ENCODE data around the gene CERS1. TPM values are rescaled to one million over a fixed set of nuclear protein-coding genes. Genes with fewer than 3 reads are reported as not detected.
A peak's percentile ranks its signal among the peaks of the same experiment; 100 is the strongest.
"Not testable (repeated sequence)": the region's sequence is repeated elsewhere in the genome, so short reads cannot be mapped to it uniquely, and the experiment has no call there.

The CERS1 gene
- total RNA-seq, 1 donor from 2014 or later, result 0.18 TPM

DNA sequence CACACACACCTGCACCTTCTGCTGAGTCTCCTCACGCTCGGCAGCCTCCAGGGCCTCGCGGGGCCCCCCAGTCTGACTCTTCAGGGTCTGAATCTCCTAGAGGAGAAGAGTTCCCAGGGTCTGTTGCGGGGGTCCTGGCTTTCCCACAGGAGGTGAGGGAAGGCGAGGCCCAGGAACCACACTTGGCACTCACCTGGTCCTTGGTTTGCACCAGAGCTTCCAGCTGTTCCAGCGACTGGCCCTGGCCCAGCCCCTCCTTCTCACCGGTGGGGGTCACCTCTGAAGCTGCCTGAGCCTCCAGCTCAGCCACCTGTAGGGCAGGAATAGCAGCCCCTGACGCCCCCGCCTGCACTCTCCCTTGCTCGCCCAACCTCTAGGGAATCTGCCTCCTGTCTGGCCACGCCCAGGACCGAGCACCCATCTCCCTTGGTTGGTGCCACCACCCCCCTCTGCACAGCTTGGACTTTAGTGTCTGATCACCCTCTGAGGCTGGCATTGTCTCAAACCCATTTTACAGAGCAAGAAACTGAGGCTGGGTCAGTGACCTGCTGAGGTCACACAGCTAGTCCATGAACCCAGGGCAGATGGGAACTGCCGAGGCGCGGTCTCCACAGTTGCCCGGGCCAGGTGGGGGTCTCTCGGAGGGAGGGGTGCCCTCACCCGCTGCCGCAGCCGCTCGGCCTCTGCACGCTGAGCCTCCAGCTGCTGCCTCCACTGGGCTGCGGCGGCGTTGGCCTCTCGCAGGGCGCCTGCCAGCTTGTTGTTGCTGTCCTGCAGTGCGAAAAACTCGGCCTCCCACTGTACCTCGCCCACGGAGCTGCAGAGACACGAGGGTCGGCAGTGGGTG, 35.6 kb upstream of the CERS1 start:
- Mint-ChIP-seq H3K4me3 (ENCODE audit: low read depth) (no peak overlapping the region), H3K9me3 (no peaks in the 10 kb centered on the region), H3K36me3 (ENCODE audit: low read depth) (peaks cover 9% of the 10 kb centered on the region), H3K4me1 (ENCODE audit: low read depth) (peaks cover 4% of the 10 kb centered on the region), H3K27ac (no peak overlapping the region), H3K27me3 (ENCODE audit: low read depth) (peaks cover 12% of the 10 kb centered on the region)
- no peak for DNase-seq (ENCODE audit: low spot score)
- intact Hi-C loops (cut with micrococcal nuclease), result loop anchor here (1.0 kb wide), 2 partner anchors 12 to 295 kb away; partner anchors contain the start of genes COPE and DDX49

DNA sequence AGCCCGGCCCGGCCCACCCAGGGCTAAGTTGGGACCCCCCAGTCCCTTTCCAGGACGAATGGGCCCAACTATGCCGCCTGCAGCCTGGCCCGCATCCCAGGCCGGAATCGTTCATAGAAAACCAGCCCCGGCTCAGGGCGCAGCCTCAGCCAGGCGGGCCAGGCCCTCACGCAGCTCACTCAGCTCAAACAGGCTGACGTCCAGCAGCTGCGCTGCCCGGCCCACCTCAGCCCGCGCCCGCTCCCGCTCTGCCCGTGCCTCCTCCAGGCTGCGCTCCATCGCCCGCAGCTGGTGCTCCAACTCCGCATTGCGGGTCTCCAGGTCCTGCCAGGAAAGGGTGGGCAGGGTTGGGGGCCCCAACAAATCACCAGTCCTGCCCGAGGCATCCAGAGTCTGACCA, 33.4 kb upstream of the CERS1 start:
- peaks cover 4% of the 10 kb centered on the region for H3K4me1 Mint-ChIP-seq (ENCODE audit: low read depth)
- peaks cover 8% of the 10 kb centered on the region for H3K27me3 Mint-ChIP-seq (ENCODE audit: low read depth)
- no peaks in the 10 kb centered on the region for H3K9me3 Mint-ChIP-seq
- H3K27ac Mint-ChIP-seq, result no peak overlapping the region
- DNase-seq (ENCODE audit: low spot score), result no peak
- H3K4me3 Mint-ChIP-seq (ENCODE audit: low read depth), result no peak overlapping the region
- intact Hi-C loops (cut with micrococcal nuclease), result no loop called here
- peaks cover 24% of the 10 kb centered on the region for H3K36me3 Mint-ChIP-seq (ENCODE audit: low read depth)

DNA sequence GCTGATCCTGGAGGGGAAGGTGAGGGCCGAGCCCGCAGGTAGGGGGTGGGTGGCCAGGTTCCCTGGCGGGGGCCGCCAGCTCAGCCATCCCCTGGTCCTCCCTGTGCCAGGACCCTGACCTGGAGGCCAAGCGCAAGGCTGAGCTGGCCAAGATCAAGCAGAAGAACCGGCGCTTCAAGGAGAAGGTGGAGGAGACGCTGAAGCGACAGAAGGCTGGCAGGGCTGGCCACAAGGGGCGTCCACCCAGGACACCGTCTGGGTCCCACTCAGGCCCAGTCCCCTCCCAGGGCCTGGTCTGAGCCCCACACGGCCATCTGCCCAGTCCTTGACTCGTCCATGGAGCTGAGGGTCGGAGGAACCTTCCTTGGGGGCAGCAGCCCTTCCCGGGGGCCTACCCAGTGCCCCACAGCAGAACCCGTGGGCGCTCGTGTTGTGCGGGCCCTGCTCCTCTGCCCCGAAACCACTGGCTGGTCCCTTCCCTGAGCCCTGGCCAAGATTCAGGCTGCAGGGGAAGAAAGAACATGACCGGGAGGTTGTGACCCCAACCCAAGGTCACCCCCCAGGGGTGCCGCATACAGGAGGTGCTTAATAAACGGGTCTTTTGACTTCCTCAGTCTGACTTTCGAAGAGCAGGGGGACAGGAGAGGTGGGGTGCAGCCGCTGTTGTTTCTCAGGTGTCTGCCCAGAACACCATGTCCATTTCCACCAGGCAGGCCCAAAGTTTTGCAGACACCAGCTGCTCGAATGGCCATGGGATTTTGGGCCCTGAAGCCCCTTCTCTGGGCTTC, 32.3 kb upstream of the CERS1 start:
- peaks cover 4% of the 10 kb centered on the region for H3K4me1 Mint-ChIP-seq (ENCODE audit: low read depth)
- DNase-seq (ENCODE audit: low spot score), result no peak
- no peak overlapping the region for H3K4me3 Mint-ChIP-seq (ENCODE audit: low read depth)
- no peaks in the 10 kb centered on the region for H3K9me3 Mint-ChIP-seq
- H3K27me3 Mint-ChIP-seq (ENCODE audit: low read depth), result peaks cover 3% of the 10 kb centered on the region
- intact Hi-C loops (cut with micrococcal nuclease), result no loop called here
- peaks cover 29% of the 10 kb centered on the region for H3K36me3 Mint-ChIP-seq (ENCODE audit: low read depth)
- no peak overlapping the region for H3K27ac Mint-ChIP-seq

DNA sequence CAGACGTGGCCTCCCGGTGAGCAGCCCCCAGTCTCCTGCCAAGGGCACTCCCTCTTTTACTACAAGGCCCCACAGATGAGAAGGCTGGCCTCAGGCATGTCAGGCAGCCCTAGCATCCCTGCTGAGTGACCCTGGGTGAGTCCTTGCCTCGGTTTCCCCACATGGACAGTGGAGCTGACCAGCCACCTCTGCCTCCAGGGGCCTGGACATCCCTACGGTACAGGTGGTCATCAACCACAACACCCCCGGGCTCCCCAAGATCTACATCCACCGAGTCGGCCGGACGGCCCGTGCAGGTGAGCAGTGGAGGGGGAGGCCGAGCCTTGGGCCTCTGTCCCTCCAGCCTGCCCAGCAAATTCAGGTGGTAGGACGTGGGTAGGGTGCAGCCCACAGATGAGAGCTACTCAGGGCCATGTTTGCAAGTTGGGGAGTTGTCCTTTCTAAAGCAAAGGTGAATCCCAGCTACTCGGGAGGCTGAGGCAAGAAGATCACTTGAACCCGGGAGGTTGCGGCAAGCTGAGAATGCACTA, 28.8 kb upstream of the CERS1 start:
- DNase-seq (ENCODE audit: low spot score), result no peak
- intact Hi-C loops (cut with micrococcal nuclease), result no loop called here
- Mint-ChIP-seq H3K9me3 (no peaks in the 10 kb centered on the region), H3K27me3 (ENCODE audit: low read depth) (no peaks in the 10 kb centered on the region), H3K36me3 (ENCODE audit: low read depth) (peaks cover 51% of the 10 kb centered on the region), H3K4me1 (ENCODE audit: low read depth) (peaks cover 7% of the 10 kb centered on the region), H3K4me3 (ENCODE audit: low read depth) (no peak overlapping the region), H3K27ac (no peak overlapping the region)

DNA sequence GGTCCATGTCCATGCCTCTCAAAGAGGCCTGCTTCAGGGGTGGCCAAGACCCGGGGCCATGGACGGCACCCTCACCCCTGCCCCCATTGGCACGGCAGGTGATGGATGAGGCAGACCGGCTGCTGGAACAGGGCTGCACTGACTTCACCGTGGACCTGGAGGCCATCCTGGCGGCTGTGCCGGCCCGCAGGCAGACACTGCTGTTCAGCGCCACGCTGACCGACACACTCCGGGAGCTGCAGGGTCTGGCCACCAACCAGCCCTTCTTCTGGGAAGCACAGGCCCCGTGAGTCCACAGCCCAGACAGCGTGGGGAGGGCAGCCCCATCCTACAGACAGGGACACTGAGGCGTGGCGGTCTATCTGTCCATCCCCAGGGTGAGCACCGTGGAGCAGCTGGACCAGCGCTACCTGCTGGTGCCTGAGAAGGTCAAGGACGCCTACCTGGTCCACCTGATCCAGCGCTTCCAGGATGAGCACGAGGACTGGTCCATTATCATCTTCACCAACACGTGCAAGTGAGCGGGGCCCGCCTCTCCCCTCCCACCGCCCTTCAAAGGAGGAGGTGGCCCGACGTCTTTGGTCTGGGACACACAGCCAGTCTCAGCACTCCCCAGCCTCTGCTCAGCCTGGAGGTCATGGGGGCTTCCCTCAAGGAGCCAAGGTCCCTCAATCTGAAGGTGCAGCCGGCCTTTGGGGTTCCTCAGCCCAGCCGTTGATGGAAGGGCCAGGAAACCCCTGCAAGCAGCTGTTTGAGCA, 26.4 kb upstream of the CERS1 start:
- H3K4me3 Mint-ChIP-seq (ENCODE audit: low read depth), result no peak overlapping the region
- no peak overlapping the region for H3K27ac Mint-ChIP-seq

DNA sequence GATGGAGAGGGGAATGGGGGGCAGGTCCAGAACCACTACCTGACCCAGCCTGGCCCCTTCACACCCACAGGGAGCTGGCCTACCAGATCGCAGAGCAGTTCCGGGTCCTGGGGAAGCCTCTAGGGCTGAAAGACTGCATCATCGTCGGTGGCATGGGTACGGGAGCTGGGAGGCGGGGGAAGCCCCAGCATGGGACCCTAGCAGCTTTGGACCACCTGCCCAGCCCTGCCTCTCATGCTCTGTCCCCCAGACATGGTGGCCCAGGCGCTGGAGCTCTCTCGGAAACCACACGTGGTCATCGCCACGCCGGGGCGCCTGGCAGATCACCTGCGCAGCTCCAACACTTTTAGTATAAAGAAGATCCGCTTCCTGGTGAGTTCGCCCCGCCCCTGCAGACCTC, 25.6 kb upstream of the CERS1 start:
- Mint-ChIP-seq H3K4me1 (ENCODE audit: low read depth) (peaks cover 17% of the 10 kb centered on the region), H3K9me3 (no peaks in the 10 kb centered on the region), H3K4me3 (ENCODE audit: low read depth) (no peak overlapping the region), H3K27me3 (ENCODE audit: low read depth) (no peaks in the 10 kb centered on the region), H3K27ac (no peak overlapping the region), H3K36me3 (ENCODE audit: low read depth) (peaks cover 60% of the 10 kb centered on the region)
- no peak for DNase-seq (ENCODE audit: low spot score)
- intact Hi-C loops (cut with micrococcal nuclease), result no loop called here

More for the DNA sequence above, 26.4 kb upstream of the CERS1 start:
- intact Hi-C loops (cut with micrococcal nuclease), result no loop called here
- H3K9me3 Mint-ChIP-seq, result no peaks in the 10 kb centered on the region
- no peak for DNase-seq (ENCODE audit: low spot score)
- peaks cover 58% of the 10 kb centered on the region for H3K36me3 Mint-ChIP-seq (ENCODE audit: low read depth)
- no peaks in the 10 kb centered on the region for H3K27me3 Mint-ChIP-seq (ENCODE audit: low read depth)
- peaks cover 14% of the 10 kb centered on the region for H3K4me1 Mint-ChIP-seq (ENCODE audit: low read depth)

DNA sequence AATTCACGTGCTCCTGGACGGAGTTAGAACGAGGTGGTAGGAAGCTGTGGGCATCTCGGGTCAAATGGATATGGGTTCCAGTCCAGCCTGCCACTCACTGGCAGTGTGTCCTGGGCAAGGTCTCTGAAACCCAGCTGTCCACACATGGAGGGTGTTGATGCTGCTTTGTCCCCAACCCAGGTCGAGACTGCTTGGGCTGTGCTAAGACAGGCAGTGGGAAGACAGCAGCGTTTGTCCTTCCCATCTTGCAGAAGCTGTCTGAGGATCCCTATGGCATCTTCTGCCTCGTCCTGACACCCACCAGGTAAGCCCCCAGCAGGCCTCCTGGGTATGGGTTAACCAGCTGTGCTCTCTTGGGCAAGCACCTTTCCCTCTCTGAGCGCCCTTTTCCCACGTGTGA, 24.4 kb upstream of the CERS1 start:
- no peaks in the 10 kb centered on the region for H3K27me3 Mint-ChIP-seq (ENCODE audit: low read depth)
- H3K9me3 Mint-ChIP-seq, result no peaks in the 10 kb centered on the region
- intact Hi-C loops (cut with micrococcal nuclease), result no loop called here
- H3K36me3 Mint-ChIP-seq (ENCODE audit: low read depth), result peaks cover 59% of the 10 kb centered on the region
- H3K27ac Mint-ChIP-seq, result peak overlapping the region; percentile 94
- no peak for DNase-seq (ENCODE audit: low spot score)
- H3K4me3 Mint-ChIP-seq (ENCODE audit: low read depth), result peak overlapping the region; percentile 96
- H3K4me1 Mint-ChIP-seq (ENCODE audit: low read depth), result peaks cover 19% of the 10 kb centered on the region

DNA sequence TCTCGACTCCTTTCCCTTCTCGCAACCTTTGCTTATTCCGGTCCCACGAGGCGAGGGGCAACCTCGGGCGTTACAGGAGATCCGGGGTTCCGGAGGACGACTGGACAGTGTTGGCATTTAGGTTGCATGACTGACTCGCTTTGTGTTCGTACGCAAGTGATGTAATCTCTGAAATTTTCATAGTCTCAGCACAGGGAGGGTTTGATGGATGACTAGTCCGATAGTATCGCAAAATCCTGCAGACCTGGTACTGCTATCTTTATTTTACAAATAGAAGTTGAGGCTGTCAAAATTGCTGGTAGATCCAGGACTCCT, 23.9 kb upstream of the CERS1 start:
- H3K36me3 Mint-ChIP-seq (ENCODE audit: low read depth), result peaks cover 61% of the 10 kb centered on the region
- DNase-seq (ENCODE audit: low spot score), result no peak
- peaks cover 19% of the 10 kb centered on the region for H3K4me1 Mint-ChIP-seq (ENCODE audit: low read depth)
- no peaks in the 10 kb centered on the region for H3K9me3 Mint-ChIP-seq
- peak overlapping the region; percentile 96 for H3K4me3 Mint-ChIP-seq (ENCODE audit: low read depth)
- peak overlapping the region; percentile 94 for H3K27ac Mint-ChIP-seq
- intact Hi-C loops (cut with micrococcal nuclease), result loop anchor here (1.0 to 5.0 kb wide), 6 partner anchors 12 to 398 kb away; partner anchors contain the start of genes BORCS8, ELL, HOMER3 and RFXANK
- no peaks in the 10 kb centered on the region for H3K27me3 Mint-ChIP-seq (ENCODE audit: low read depth)

DNA sequence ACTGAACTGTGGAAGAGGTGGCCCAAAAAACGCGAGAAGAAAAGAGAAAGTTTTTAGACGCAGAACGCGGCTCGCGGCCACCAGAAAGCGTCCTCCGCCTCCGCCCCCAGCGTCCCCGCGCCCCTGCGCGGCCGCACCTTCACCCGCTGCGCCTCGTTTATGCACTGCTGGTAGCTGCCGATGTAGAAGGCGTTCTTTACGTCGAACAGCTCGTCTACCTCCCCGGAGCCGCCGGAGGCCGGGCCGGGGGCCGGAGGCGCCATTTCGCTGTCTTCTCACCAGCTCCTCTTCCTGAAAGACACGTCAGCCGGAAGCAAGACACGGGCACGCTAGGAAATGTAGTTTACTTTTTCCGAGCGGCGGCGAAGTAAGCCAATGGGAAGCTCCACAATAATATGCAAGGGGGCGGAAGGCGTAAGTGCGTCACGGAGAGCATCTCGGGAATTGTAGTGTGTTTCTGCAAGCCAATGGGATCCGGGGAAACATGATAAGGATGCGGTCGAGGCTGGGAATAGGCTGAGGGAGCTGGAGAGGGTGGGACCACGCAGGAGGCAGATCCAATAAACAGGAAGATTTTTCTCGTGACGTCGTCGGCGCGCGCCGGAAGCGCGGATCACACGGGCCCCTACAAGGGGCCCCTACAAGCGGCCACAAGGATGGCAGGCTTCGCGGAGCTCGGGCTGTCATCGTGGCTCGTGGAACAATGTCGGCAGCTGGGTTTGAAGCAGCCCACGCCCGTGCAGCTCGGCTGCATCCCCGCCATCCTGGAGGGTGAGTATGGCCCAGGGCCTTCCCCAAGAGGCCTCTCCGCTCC, 23.3 kb upstream of the CERS1 start, which contains the start of the genes COPE and DDX49:
Gene COPE, minus strand, starts transcription at position 302 of the 814 bp plus-strand sequence. Its CDS starts 39 bp downstream, at position 263.
Gene DDX49, plus strand, starts transcription at position 630 of the 814 bp plus-strand sequence. Its CDS starts 27 bp downstream, at position 657.
- Mint-ChIP-seq H3K27ac (peak within 1 kb of the TSS; percentile 94), H3K4me3 (ENCODE audit: low read depth) (peak within 1 kb of the TSS; percentile 96), H3K27me3 (ENCODE audit: low read depth) (no peaks in the 10 kb centered on the region), H3K4me1 (ENCODE audit: low read depth) (peaks cover 19% of the 10 kb centered on the region), H3K36me3 (ENCODE audit: low read depth) (peaks cover 56% of the 10 kb centered on the region), H3K9me3 (no peaks in the 10 kb centered on the region)
- DNase-seq (ENCODE audit: low spot score), result peak; percentile 98
- intact Hi-C loops (cut with micrococcal nuclease), result loop anchor here (1.0 to 5.0 kb wide), 6 partner anchors 13 to 397 kb away; partner anchors contain the start of genes BORCS8, ELL, HOMER3 and RFXANK

DNA sequence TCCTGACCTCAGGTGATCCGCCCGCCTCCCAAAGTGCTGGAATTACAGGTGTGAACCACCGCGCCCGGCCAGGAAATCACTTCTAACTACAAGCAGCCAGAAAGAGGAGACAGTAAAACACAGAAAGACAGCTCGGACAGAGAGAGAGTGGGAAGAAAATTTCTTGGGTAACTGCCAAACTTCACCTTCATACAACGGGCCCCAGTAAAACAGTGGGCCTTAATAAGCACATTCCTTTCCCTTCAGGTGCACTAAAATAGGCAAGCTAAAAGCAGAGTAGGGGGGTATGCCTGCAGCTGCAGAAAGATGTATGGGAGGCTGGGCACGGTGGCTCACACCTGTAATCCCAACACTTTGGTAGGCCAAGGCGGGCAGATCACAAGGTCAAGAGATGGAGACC, 21.6 kb upstream of the CERS1 start:
- H3K9me3 Mint-ChIP-seq; H3K27me3 Mint-ChIP-seq (ENCODE audit: low read depth); DNase-seq (ENCODE audit: low spot score); H3K27ac Mint-ChIP-seq: not testable (repeated sequence)
- Mint-ChIP-seq H3K4me1 (ENCODE audit: low read depth) (peaks cover 19% of the 10 kb centered on the region), H3K36me3 (ENCODE audit: low read depth) (peaks cover 61% of the 10 kb centered on the region), H3K4me3 (ENCODE audit: low read depth) (peak overlapping the region; percentile 96)
- intact Hi-C loops (cut with micrococcal nuclease), result loop anchor here (5.0 kb wide), 1 partner anchor 275 kb away; the partner anchor contains the start of genes BORCS8 and RFXANK

DNA sequence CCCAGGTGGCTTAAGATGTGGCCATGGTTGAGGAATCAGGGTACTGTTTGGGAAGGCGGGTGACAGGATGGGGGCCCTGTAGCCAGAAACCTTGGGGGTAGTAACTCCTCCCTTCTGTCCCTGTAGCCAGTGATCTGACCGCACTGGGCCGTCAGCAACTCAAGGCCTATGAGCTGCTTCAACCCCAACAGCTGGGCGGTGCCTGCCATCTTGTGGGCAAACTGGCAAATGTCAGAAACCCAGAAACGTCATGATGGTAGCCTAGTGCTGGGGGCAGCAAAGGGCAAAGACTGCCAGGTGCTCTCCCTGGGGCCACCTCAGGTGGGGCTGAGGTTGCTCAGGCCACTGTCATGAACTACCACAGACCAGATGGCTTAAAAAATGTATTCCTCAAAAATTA, 19.7 kb upstream of the CERS1 start:
- peaks cover 19% of the 10 kb centered on the region for H3K4me1 Mint-ChIP-seq (ENCODE audit: low read depth)
- peak overlapping the region; percentile 46 for H3K27ac Mint-ChIP-seq
- no peaks in the 10 kb centered on the region for H3K9me3 Mint-ChIP-seq
- peak; percentile 22 for DNase-seq (ENCODE audit: low spot score)
- no peaks in the 10 kb centered on the region for H3K27me3 Mint-ChIP-seq (ENCODE audit: low read depth)
- peaks cover 58% of the 10 kb centered on the region for H3K36me3 Mint-ChIP-seq (ENCODE audit: low read depth)
- intact Hi-C loops (cut with micrococcal nuclease), result loop anchor here (5.0 kb wide), 1 partner anchor 277 kb away; the partner anchor contains the start of genes BORCS8 and RFXANK
- H3K4me3 Mint-ChIP-seq (ENCODE audit: low read depth), result no peak overlapping the region
